ENCODE measurements around the gene KIAA1614. TPM values are rescaled to one million over a fixed set of nuclear protein-coding genes. Genes with fewer than 3 reads are reported as not detected.

The KIAA1614 gene
- total and polyA plus RNA-seq, 10 of the 15 experiments (the other 5 are each of a cell fraction or from before 2014, with no cell fraction given), result 0.03 to 1.0 (median 0.26) TPM; not detected in 1

GRCh38 chr1:180936110-180937011 is 23.7 kb downstream of the KIAA1614 start:
- TF ChIP-seq BHLHE40 (IDR thresholded peaks at IDR 0.05; ENCODE audit: borderline replicate concordance in 1 of 2, low read depth in 2 of 2, low read length in 1 of 2) (no peak), SMAD5 (IDR thresholded peaks at IDR 0.05; ENCODE audit: low read depth) (no peak), BMI1 (IDR thresholded peaks at IDR 0.05; ENCODE audit: borderline replicate concordance) (no peak), MAX (IDR thresholded peaks at IDR 0.05; ENCODE audit: low read depth, low read length) (no peak), TAF1 (IDR thresholded peaks at IDR 0.05; ENCODE audit: borderline replicate concordance, low read depth, low read length) (no peak), SUPT20H (IDR thresholded peaks at IDR 0.05; ENCODE audit: borderline replicate concordance, control insufficient read depth, low read depth, low read length) (no peak), CEBPB (IDR thresholded peaks at IDR 0.05; ENCODE audit: borderline replicate concordance in 1 of 2, low read depth in 2 of 2, low read length in 2 of 2) (no peak), TCF12 (IDR thresholded peaks at IDR 0.05; ENCODE audit: low read depth, low read length) (no peak), KAT2A (conservative IDR thresholded peaks at IDR 0.05; ENCODE audit: control insufficient read depth, low read depth, low read length) (no peak)
- TF ChIP-seq, protein P1, sequence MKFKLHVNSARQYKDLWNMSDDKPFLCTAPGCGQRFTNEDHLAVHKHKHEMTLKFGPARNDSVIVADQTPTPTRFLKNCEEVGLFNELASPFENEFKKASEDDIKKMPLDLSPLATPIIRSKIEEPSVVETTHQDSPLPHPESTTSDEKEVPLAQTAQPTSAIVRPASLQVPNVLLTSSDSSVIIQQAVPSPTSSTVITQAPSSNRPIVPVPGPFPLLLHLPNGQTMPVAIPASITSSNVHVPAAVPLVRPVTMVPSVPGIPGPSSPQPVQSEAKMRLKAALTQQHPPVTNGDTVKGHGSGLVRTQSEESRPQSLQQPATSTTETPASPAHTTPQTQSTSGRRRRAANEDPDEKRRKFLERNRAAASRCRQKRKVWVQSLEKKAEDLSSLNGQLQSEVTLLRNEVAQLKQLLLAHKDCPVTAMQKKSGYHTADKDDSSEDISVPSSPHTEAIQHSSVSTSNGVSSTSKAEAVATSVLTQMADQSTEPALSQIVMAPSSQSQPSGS (IDR thresholded peaks at IDR 0.05; ENCODE audit: low read length), result no peak
- TF ChIP-seq, protein P2, sequence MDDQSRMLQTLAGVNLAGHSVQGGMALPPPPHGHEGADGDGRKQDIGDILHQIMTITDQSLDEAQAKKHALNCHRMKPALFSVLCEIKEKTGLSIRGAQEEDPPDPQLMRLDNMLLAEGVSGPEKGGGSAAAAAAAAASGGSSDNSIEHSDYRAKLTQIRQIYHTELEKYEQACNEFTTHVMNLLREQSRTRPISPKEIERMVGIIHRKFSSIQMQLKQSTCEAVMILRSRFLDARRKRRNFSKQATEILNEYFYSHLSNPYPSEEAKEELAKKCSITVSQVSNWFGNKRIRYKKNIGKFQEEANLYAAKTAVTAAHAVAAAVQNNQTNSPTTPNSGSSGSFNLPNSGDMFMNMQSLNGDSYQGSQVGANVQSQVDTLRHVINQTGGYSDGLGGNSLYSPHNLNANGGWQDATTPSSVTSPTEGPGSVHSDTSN (IDR thresholded peaks at IDR 0.05; ENCODE audit: insufficient replicate concordance, low read depth, low read length), result no peak
- SMC1A ChIA-PET (ENCODE audit: uncharacterized antibody, unreplicated experiment), result no interaction called here
- DNase-seq (ENCODE audit: low read depth, low spot score) (no peak), ATAC-seq (no peak), FAIRE-seq (no peak)
- CTCF ChIA-PET, result interaction anchor here (0.6 to 1.3 kb wide), 6 partner anchors 15 to 421 kb away, joined by 3 to 4 read pairs (median 3); partner anchors contain the start of gene KIAA1614
- Histone ChIP-seq H2AFZ (ENCODE audit: control insufficient read depth, low read depth, low read length) (no peak overlapping the region), H3K27me3 (replicated peaks in 1 of 2; ENCODE audit: control insufficient read depth in 2 of 2, insufficient read depth in 2 of 2, low read length in 1 of 2) (no peaks in the 10 kb centered on the region; a peak in 1 of 4 replicates), H4K20me1 (ENCODE audit: control insufficient read depth, insufficient read depth) (no peaks in the 10 kb centered on the region), H3K4me2 (ENCODE audit: control insufficient read depth, insufficient read depth) (no peak overlapping the region), H3K9me3 (replicated peaks; ENCODE audit: control insufficient read depth, insufficient read depth, low read length) (no peaks in the 10 kb centered on the region), H3K9ac (ENCODE audit: control insufficient read depth, insufficient read depth, low read length) (no peak overlapping the region), H3K4me3 (no peak overlapping the region), H3K36me3 (ENCODE audit: control insufficient read depth in 2 of 2, insufficient read depth in 2 of 2, low read length in 1 of 2) (no peaks in the 10 kb centered on the region), H3K4me1 (ENCODE audit: control insufficient read depth, insufficient read depth, low read length) (peaks cover 14% of the 10 kb centered on the region), H3K79me2 (ENCODE audit: control insufficient read depth, insufficient read depth, low read length) (no peaks in the 10 kb centered on the region), H3K27ac (ENCODE audit: control insufficient read depth, insufficient read depth) (no peak overlapping the region)
- in situ Hi-C loops (cut with MboI), result no loop called here
- intact Hi-C loops (cut with micrococcal nuclease; ENCODE audit: unreplicated experiment), result no loop called here
- POLR2A ChIA-PET, result no interaction called here
- 83% methylated on average over 28 of the region's 28 CpGs for WGBS (ENCODE audit: insufficient coverage, insufficient replicate concordance, low lambda C conversion rate, missing lambda C conversion rate)
- BruUV-seq (replicated peaks), result no TSS peak
- RAD21 ChIA-PET (ENCODE audit: unreplicated experiment), result interaction anchor here (1.2 kb wide), 1 partner anchor 16 kb away, joined by 4 read pairs; no protein-coding TSS in a partner anchor

Data from GM12878 (cell line).